ENCODE measurements around the gene SLC22A5. TPM values are rescaled to one million over a fixed set of nuclear protein-coding genes. Genes with fewer than 3 reads are reported as not detected.

Gene SLC22A5
- total and polyA plus RNA-seq, 9 of the 15 experiments (the other 6 are each of a cell fraction or from before 2014, with no cell fraction given) = 3.0 to 16.6 (median 8.3) TPM

GRCh38 chr5:132417010-132417439 is 47.5 kb downstream of the SLC22A5 start:
- no peaks in the 10 kb centered on the region for H3K9me3 ChIP-seq (replicated peaks; ENCODE audit: control insufficient read depth, insufficient read depth, low read depth, low read length)
- FAIRE-seq (no peak), ATAC-seq (no peak), DNase-seq (ENCODE audit: extremely low read depth in 1 of 4, low spot score in 3 of 4) (no peak)
- H3K27me3 ChIP-seq (ENCODE audit: control insufficient read depth in 2 of 2, insufficient read depth in 2 of 2, low read length in 2 of 2) = no peaks in the 10 kb centered on the region
- no peaks in the 10 kb centered on the region for H3K9me1 ChIP-seq (ENCODE audit: control insufficient read depth, insufficient read depth, low read length)
- no peaks in the 10 kb centered on the region for H3K36me3 ChIP-seq (ENCODE audit: control insufficient read depth, insufficient read depth, low read length)
- BruUV-seq (replicated peaks) = no TSS peak
- WGBS (ENCODE audit: insufficient coverage, low coverage, missing lambda C conversion rate) = 56% methylated on average over 6 of the region's 6 CpGs
- TF ChIP-seq, protein P1, sequence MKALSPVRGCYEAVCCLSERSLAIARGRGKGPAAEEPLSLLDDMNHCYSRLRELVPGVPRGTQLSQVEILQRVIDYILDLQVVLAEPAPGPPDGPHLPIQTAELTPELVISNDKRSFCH (CRISPR knock-in tag; IDR thresholded peaks at IDR 0.05) = no peak
- TF ChIP-seq, protein P1 (tag; IDR thresholded peaks at IDR 0.05) = no peak
- TF ChIP-seq HDAC6 (IDR thresholded peaks at IDR 0.05; ENCODE audit: low read depth, low read length) (no peak), ZNF507 (tag; conservative IDR thresholded peaks at IDR 0.05) (no peak), MNT (conservative IDR thresholded peaks at IDR 0.05) (no peak), BHLHE40 (IDR thresholded peaks at IDR 0.05; ENCODE audit: low read length) (no peak), ATF4 (CRISPR knock-in tag; IDR thresholded peaks at IDR 0.05) (no peak), ZKSCAN8 (CRISPR knock-in tag; IDR thresholded peaks at IDR 0.05) (no peak), YY1 (IDR thresholded peaks at IDR 0.05; ENCODE audit: borderline replicate concordance in 1 of 3, control insufficient read depth in 1 of 3, extremely low read depth in 1 of 3, insufficient read depth in 3 of 3, insufficient read length in 1 of 3, insufficient replicate concordance in 2 of 3, low read depth in 1 of 3, low read length in 2 of 3) (no peak), VEZF1 (CRISPR knock-in tag; IDR thresholded peaks at IDR 0.05) (no peak), MED1 (CRISPR knock-in tag; IDR thresholded peaks at IDR 0.05; ENCODE audit: borderline replicate concordance) (no peak)
- no peak overlapping the region for H3K4me3 ChIP-seq
- H3K79me2 ChIP-seq (ENCODE audit: control insufficient read depth, insufficient read depth, low read length) = no peaks in the 10 kb centered on the region
- H3K4me1 ChIP-seq (replicated peaks in 1 of 2; ENCODE audit: control insufficient read depth in 2 of 2, insufficient read depth in 2 of 2, low read length in 2 of 2) = peaks cover under 1 to 23% of the 10 kb centered on the region in 2 experiments; a peak in 4 of 5 replicates
- in situ Hi-C loops (cut with MboI) (no loop called here), intact Hi-C loops (cut with micrococcal nuclease) (no loop called here)
- ChIA-PET POLR2A (interaction anchor here (0.6 to 1.2 kb wide), 5 partner anchors 10 to 354 kb away, joined by 3 to 4 read pairs (median 3); no protein-coding TSS in a partner anchor), CTCF (ENCODE audit: low intra/inter-chr PET ratio) (no interaction called here)
- no peak overlapping the region for H3K27ac ChIP-seq (ENCODE audit: extremely low read depth, low read depth, low read length)
- H2AFZ ChIP-seq (ENCODE audit: low read depth, low read length) = no peak overlapping the region
- H3K4me2 ChIP-seq (ENCODE audit: insufficient read depth, low read length) = no peak overlapping the region
- no peaks in the 10 kb centered on the region for H4K20me1 ChIP-seq (replicated peaks; ENCODE audit: control insufficient read depth, insufficient read depth, low read length)
- peak overlapping the region in 1 of 2 experiments; percentile 73; a peak in 1 of 4 replicates for H3K9ac ChIP-seq (ENCODE audit: insufficient read depth in 1 of 2, low read depth in 2 of 2, low read length in 2 of 2)
